ACHN (cell line): Measurements from ENCODE around the gene LHX5.
A peak's percentile ranks its signal among the peaks of the same experiment; 100 is the strongest.

Source experiments
- DNase-seq: peaks from one replicate; pipeline ENCODE4 v3.0.0-alpha.2; 2015
- in situ Hi-C: cut with HindIII; loops from 2 replicates; pipeline ENCODE4 v1.10.0; 2017; ENCODE audit warnings: low sequenced_read_pairs, low pct_ligation_motif_present, low pct_unique_long_range_greater_than_20kb

Gene LHX5

GRCh38 chr12:113479590-113480335 lies 8.1 kb upstream of the LHX5 start:
- peak; percentile 52 for DNase-seq
- in situ Hi-C loops, result no loop called here

- in situ Hi-C loops, result no loop called here
- no peak for DNase-seq
These were observed 7.5 kb upstream of the LHX5 start for GRCh38 chr12:113479216-113479589.

- in situ Hi-C loops, result no loop called here
- DNase-seq, result no peak
These were observed 6.8 kb upstream of the LHX5 start for GRCh38 chr12:113478351-113479011.

- in situ Hi-C loops, result no loop called here
- DNase-seq, result no peak
These were observed 6.2 kb upstream of the LHX5 start for GRCh38 chr12:113477842-113478215.

GRCh38 chr12:113477171-113477841 lies 5.6 kb upstream of the LHX5 start:
- in situ Hi-C loops, result no loop called here
- DNase-seq, result no peak

GRCh38 chr12:113476176-113476986 lies 4.7 kb upstream of the LHX5 start:
- in situ Hi-C loops, result no loop called here

GRCh38 chr12:113475451-113476175 lies 3.9 kb upstream of the LHX5 start:
- no peak for DNase-seq
- in situ Hi-C loops, result no loop called here

More at GRCh38 chr12:113476176-113476986, 4.7 kb upstream of the LHX5 start:
- DNase-seq, result no peak

GRCh38 chr12:113474635-113475436 lies 3.2 kb upstream of the LHX5 start:
- DNase-seq, result no peak
- in situ Hi-C loops, result no loop called here

GRCh38 chr12:113473942-113474341 lies 2.3 kb upstream of the LHX5 start:
- in situ Hi-C loops, result no loop called here
- no peak for DNase-seq

GRCh38 chr12:113473400-113473799 lies 1.7 kb upstream of the LHX5 start:
- no peak for DNase-seq
- in situ Hi-C loops, result no loop called here

- in situ Hi-C loops, result no loop called here
- DNase-seq, result no peak
These were observed 785 bp upstream of the LHX5 start for GRCh38 chr12:113472191-113473121.

GRCh38 chr12:113470871-113471618 lies 626 bp downstream of the LHX5 start:
- in situ Hi-C loops, result no loop called here
- no peak for DNase-seq

GRCh38 chr12:113469949-113470743 lies 1.5 kb downstream of the LHX5 start:
- no peak for DNase-seq

GRCh38 chr12:113469224-113469948 lies 2.3 kb downstream of the LHX5 start:
- no peak for DNase-seq
- in situ Hi-C loops, result no loop called here

More at GRCh38 chr12:113469949-113470743, 1.5 kb downstream of the LHX5 start:
- in situ Hi-C loops, result no loop called here
